Measurements from ENCODE around the gene DEK. TPM values are rescaled to one million over a fixed set of nuclear protein-coding genes. Genes with fewer than 3 reads are reported as not detected.
A peak's percentile ranks its signal among the peaks of the same experiment; 100 is the strongest.

Gene DEK
- total RNA-seq, 1 donor, result 156 TPM

DNA sequence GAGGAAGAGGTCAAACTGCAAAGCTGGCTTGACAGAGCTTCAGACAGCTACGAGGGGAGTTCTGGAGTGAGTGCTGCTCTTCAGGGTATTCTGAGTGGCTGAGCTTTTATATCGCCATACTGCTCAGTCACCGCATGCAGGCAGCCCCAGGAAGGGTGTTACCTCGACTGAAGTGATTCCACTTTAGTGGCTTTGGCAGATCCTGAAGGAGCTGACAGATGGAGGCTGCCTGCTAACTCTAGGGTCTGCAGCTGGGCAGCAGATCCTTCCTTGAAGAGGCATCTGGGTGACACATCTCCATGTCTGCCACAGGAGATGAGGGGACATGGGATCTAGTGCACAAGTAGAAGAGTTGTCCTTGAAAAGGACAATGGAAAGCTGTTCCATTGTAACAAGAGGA, 3.7 kb upstream of the DEK start:
- TF ChIP-seq, protein P1, sequence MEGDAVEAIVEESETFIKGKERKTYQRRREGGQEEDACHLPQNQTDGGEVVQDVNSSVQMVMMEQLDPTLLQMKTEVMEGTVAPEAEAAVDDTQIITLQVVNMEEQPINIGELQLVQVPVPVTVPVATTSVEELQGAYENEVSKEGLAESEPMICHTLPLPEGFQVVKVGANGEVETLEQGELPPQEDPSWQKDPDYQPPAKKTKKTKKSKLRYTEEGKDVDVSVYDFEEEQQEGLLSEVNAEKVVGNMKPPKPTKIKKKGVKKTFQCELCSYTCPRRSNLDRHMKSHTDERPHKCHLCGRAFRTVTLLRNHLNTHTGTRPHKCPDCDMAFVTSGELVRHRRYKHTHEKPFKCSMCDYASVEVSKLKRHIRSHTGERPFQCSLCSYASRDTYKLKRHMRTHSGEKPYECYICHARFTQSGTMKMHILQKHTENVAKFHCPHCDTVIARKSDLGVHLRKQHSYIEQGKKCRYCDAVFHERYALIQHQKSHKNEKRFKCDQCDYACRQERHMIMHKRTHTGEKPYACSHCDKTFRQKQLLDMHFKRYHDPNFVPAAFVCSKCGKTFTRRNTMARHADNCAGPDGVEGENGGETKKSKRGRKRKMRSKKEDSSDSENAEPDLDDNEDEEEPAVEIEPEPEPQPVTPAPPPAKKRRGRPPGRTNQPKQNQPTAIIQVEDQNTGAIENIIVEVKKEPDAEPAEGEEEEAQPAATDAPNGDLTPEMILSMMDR (IDR thresholded peaks at IDR 0.05; ENCODE audit: insufficient read depth, low read length), result no peak
- H3K4me3 ChIP-seq (ENCODE audit: low read depth, low read length), result no peak overlapping the region
- DNase-seq (ENCODE audit: low read depth), result no peak

DNA sequence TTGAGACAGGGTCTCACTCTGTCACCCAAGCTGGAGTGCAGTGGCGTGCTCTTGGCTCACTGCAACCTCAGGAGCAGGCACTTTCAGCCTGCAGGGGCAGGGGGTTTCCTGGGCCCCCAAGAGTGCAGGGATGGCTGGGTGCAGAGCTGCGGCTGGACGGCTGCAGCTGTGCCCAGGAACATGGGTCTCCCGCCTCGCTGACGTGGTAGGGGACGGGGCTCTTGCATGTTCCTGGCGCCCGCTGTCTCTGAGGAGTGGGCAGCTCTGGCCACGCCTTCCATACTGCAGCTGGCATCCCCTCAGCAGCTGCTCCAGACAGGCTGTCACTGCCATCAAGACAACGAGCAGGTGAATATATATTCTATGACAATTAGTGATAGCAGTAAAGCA, 2.2 kb upstream of the DEK start:
- no peak for DNase-seq (ENCODE audit: low read depth)
- TF ChIP-seq, protein P1 (IDR thresholded peaks at IDR 0.05; ENCODE audit: insufficient read depth, low read length), result no peak
- H3K4me3 ChIP-seq (ENCODE audit: low read depth, low read length), result no peak overlapping the region

DNA sequence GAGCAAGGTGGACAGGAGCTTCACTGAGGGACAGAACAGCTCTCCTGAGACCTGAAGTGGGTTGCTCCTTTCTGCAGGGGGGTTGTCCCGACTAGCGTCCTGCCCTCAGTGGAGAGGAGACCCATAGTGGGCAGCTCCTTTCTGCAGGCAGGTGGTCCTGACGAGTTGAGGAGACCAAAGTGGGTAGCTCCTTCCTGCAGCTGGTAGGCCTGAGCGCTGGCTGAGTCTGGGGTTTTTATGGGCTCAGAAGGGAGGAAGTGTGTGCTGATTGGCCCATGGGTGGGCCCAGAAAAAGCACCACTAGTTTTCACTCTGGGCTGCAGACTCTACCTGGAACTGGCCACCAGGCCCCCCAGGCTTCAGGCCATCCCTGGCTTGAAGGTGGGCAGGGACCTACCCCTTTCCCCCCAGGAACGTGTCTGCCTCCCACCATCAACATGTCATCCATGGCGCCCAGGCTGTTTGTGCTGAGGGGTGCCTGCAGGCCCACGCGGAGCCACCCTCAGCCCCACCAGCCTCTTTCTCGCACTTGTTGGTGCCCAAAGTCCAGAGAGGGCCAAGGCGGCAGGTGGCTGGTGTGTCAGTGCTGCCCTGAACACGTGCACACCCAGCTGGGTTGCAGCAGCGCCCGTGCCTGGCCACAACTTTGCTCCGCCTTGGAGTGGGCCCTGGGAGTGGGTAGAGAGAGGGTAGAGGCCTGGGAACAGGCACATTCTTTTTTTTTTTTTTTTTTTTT, 1.6 kb upstream of the DEK start:
- no peak for DNase-seq (ENCODE audit: low read depth)
- TF ChIP-seq, protein P1 (IDR thresholded peaks at IDR 0.05; ENCODE audit: insufficient read depth, low read length), result no peak
- no peak overlapping the region for H3K4me3 ChIP-seq (ENCODE audit: low read depth, low read length)

DNA sequence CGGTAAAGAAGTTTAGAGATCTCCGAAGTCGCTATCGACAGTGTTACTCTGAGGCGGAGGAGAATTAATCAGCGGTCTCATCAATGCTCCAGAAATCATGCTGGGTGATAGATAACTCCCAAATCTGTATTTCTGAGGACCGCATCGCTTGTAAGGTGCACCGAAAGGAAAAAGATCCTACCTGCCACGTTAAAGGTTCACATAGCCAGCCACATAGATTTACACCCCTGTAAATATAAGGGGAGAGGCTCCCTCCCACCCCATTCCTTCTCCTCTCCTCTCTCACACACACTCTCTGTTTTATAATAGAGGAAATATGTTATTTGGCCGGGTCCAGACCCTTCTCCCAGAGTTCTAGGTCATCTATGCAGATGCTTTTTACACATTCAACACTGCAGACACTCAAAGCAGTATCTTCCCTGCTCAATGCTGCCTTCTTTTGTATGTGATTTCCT, 620 bp upstream of the DEK start:
- DNase-seq (ENCODE audit: low read depth), result no peak
- H3K4me3 ChIP-seq (ENCODE audit: low read depth, low read length), result peak overlapping the region; percentile 66
- TF ChIP-seq, protein P1 (IDR thresholded peaks at IDR 0.05; ENCODE audit: insufficient read depth, low read length), result no peak

DNA sequence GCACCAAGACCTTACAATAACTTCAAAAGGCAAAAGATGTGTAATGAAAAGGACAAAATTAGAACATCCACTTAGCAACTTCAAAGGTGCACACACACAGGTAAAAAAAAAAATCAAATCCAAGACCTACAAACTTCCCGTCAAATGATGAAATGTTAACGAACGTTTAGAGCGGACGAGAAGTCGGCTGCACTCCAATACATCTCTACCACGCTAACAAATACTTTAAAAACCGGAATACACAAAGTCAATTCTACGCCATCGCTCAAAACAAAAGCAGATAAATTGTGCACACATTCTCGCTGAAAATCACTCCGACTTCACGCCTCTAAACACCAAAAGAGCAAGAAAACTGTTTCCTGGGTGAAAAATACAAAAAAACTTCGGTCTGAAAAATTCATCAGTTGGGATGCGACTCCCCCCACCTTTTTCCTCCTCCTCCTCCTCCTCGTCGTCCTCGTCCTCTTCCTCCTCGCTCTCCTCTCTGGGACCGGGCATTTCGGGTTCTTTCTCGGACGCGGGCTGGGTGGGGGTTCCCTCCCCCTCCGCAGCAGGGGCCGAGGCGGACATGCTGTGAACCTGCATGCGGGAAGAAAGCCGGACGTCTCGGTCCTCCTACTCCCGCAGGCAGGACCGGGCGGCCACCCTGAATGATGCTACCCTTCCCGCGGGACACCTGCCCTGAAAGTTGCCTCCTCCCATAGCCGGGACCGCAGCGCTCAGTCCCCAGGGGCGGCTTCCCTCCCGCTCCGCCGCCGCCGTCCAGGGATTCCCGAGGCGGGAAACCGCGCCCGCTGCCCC, 712 bp downstream of the DEK start:
- DNase-seq (ENCODE audit: low read depth), result no peak
- peak overlapping the region; percentile 89 for H3K4me3 ChIP-seq (ENCODE audit: low read depth, low read length)
- TF ChIP-seq, protein P1 (IDR thresholded peaks at IDR 0.05; ENCODE audit: insufficient read depth, low read length), result no peak

DNA sequence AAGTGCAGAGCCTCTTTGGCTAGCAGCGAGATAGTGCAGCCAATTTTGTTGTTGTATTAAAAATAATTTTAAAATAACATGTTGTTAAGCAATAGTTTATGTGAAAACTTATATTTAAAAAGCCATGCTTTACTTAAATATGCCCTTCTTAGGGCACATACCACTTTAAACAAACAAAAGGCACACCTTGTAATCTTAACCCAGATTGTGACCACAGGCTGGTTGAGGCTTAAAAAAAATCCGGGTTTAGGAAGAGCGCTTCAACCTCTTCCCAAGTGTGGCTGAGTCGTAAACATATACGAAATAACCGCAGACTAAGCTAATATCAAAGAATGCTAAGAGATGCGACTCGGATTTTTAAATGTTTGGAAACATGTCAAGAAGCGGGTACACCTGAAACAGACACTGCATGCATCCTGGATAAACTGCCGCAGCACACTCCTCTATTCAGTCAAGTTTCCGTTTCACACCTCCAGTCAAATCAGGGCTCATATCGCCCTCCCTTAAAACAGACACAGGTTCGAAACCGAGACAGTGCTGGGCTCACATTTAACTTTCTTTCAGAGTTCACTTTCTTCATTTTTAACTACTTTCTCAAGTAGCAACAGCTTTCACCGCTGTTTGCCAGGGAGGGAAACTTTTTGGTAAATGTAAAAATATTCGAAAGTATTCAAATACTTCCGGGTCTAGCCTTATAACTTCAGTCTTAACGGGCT, 1.5 kb downstream of the DEK start:
- TF ChIP-seq, protein P1 (IDR thresholded peaks at IDR 0.05; ENCODE audit: insufficient read depth, low read length), result no peak
- DNase-seq (ENCODE audit: low read depth), result peak; percentile 34
- peak overlapping the region; percentile 89 for H3K4me3 ChIP-seq (ENCODE audit: low read depth, low read length)

Data from fibroblast of the aortic adventitia (primary cell).